ENCODE results near the gene ZBTB21. TPM values are rescaled to one million over a fixed set of nuclear protein-coding genes. Genes with fewer than 3 reads are reported as not detected.
"Not testable (repeated sequence)": the region's sequence is repeated elsewhere in the genome, so short reads cannot be mapped to it uniquely, and the experiment has no call there.

The ZBTB21 gene
- total RNA-seq, 2 experiments from 2014 or later, result 18.0 to 18.4 TPM

GRCh38 chr21:41952568-41953248 is 57.5 kb downstream of the ZBTB21 start:
- Mint-ChIP-seq H3K27me3 (peaks cover 27% of the 10 kb centered on the region), H3K27ac (no peak overlapping the region), H3K9me3 (no peaks in the 10 kb centered on the region), H3K36me3 (ENCODE audit: low read depth) (no peaks in the 10 kb centered on the region), H3K4me3 (no peak overlapping the region), H3K4me1 (peaks cover 6% of the 10 kb centered on the region)
- DNase-seq, result no peak
- CTCF ChIA-PET, result interaction anchor here (0.6 to 1.4 kb wide), 3 partner anchors 156 to 402 kb away, joined by 3 read pairs; no protein-coding TSS in a partner anchor
- POLR2A ChIA-PET, result no interaction called here

- CTCF ChIA-PET, result interaction anchor here (0.6 to 1.4 kb wide), 3 partner anchors 156 to 401 kb away, joined by 3 read pairs; no protein-coding TSS in a partner anchor
- Mint-ChIP-seq H3K4me1 (peaks cover 6% of the 10 kb centered on the region), H3K9me3 (no peaks in the 10 kb centered on the region), H3K27me3 (peaks cover 27% of the 10 kb centered on the region), H3K27ac (no peak overlapping the region), H3K36me3 (ENCODE audit: low read depth) (no peaks in the 10 kb centered on the region), H3K4me3 (no peak overlapping the region)
- DNase-seq, result no peak
- POLR2A ChIA-PET, result no interaction called here
Observed at GRCh38 chr21:41951876-41952567, 58.1 kb downstream of the ZBTB21 start.

DNA sequence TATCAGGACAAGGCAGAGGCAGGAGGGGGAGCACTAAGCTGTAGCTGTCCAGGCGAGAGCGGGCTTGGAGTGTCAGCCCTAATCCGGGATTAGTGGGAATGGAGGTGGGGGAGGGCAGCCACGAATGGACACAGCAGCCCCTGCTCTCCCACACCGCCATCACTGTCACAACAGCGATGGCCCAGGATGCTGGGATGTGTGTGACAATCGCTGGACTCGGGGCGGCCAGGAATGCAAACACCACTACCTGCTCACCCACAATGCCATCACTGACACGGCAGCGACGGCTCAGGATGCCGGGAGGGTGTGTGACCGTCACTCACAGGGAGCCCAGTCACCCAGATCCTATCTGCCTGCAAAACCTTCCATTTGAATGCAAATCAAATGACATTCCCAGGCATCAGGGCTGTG is 59.2 kb downstream of the ZBTB21 start:
- CTCF ChIA-PET, result no interaction called here
- no peaks in the 10 kb centered on the region for H3K9me3 Mint-ChIP-seq
- no peaks in the 10 kb centered on the region for H3K36me3 Mint-ChIP-seq (ENCODE audit: low read depth)
- peaks cover 27% of the 10 kb centered on the region for H3K27me3 Mint-ChIP-seq
- DNase-seq, result no peak
- H3K4me3 Mint-ChIP-seq, result no peak overlapping the region
- no peak overlapping the region for H3K27ac Mint-ChIP-seq
- POLR2A ChIA-PET, result no interaction called here
- peaks cover 6% of the 10 kb centered on the region for H3K4me1 Mint-ChIP-seq

DNA sequence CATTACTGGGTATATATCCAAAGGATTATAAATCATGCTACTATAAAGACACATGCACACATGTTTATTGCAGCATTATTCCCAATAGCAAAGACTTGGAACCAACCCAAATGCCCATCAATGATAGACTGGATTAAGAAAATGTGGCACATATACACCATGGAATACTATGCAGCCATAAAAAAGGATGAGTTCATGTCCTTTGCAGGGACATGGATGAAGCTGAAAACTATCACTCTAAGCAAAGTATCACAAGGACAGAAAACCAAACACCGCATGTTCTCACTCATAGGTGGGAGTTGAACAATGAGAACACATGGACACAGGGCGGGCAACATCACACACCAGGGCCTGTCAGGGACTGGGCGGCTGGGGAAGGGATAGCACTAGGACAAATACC is 60.5 kb downstream of the ZBTB21 start:
- DNase-seq; H3K9me3 Mint-ChIP-seq; H3K4me1 Mint-ChIP-seq; H3K27ac Mint-ChIP-seq; H3K36me3 Mint-ChIP-seq (ENCODE audit: low read depth); POLR2A ChIA-PET; H3K4me3 Mint-ChIP-seq: not testable (repeated sequence)
- peaks cover 22% of the 10 kb centered on the region for H3K27me3 Mint-ChIP-seq
- CTCF ChIA-PET, result interaction anchor here (0.7 kb wide), 1 partner anchor 579 kb away, joined by 3 read pairs; no protein-coding TSS in a partner anchor

DNA sequence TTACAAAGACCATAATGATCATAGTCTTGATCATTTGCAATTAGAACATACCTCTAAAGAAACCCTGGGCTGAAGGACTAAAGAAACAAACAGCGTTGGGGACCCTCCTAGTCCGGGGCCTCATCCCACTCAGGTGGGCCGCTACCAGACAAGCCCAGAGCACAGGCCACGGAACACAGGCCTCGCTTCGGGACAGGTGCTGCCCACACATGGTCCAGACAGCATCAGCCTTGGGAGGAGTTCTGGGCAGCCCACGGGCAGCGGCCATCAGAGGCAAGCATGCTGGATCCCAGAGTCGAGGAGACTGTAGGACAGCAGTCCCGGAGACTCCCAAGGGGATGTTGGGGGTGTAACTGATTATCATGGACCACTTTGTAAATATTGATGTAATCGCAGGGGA is 61.3 kb downstream of the ZBTB21 start:
- POLR2A ChIA-PET, result no interaction called here
- H3K4me1 Mint-ChIP-seq, result no peaks in the 10 kb centered on the region
- no peaks in the 10 kb centered on the region for H3K9me3 Mint-ChIP-seq
- no peak for DNase-seq
- H3K27me3 Mint-ChIP-seq, result peaks cover 16% of the 10 kb centered on the region
- no peaks in the 10 kb centered on the region for H3K36me3 Mint-ChIP-seq (ENCODE audit: low read depth)
- no peak overlapping the region for H3K4me3 Mint-ChIP-seq
- CTCF ChIA-PET, result no interaction called here
- no peak overlapping the region for H3K27ac Mint-ChIP-seq

DNA sequence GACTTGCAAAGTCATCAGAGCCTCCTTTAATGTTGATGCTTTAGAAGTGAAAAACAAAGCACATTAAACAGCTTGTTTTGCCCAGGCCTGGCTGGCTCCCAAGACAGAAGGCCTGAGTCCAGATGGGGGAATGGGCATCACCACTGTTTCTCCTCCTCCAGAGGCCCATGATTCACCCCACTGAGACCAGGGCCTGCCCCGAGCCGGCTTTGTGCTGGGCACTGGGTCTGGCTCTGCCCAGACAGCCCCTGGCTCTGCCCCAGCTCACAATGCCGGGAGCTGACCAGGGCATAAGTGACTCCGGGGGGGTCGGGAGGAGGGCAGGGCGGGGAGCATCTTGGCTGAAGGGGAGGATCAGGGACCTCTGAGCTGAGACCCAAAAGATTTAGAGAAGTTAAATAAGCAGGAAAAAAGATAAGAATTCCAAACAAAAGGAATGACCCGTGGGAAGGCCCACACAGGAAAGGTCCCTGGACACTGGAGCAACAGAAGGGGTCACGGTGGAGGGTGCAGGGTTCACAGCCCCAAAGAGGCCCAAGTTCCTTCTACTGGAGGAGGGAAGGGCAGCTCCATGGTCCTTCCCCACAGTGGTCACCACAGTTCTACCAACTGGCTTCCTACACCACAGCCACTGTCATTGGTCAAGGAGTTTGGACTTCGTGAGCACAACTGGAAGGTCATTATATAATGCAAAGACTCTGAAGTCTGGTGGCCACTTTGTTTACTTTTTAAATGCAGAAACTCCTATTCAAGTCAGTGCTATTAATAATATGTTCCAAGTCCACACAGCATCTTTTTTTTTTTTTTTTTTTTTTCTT is 61.9 kb downstream of the ZBTB21 start:
- H3K36me3 Mint-ChIP-seq (ENCODE audit: low read depth), result no peaks in the 10 kb centered on the region
- H3K4me1 Mint-ChIP-seq, result no peaks in the 10 kb centered on the region
- ChIA-PET POLR2A (no interaction called here), CTCF (no interaction called here)
- no peak for DNase-seq
- no peak overlapping the region for H3K27ac Mint-ChIP-seq
- H3K27me3 Mint-ChIP-seq, result peaks cover 16% of the 10 kb centered on the region
- H3K4me3 Mint-ChIP-seq, result no peak overlapping the region
- no peaks in the 10 kb centered on the region for H3K9me3 Mint-ChIP-seq

DNA sequence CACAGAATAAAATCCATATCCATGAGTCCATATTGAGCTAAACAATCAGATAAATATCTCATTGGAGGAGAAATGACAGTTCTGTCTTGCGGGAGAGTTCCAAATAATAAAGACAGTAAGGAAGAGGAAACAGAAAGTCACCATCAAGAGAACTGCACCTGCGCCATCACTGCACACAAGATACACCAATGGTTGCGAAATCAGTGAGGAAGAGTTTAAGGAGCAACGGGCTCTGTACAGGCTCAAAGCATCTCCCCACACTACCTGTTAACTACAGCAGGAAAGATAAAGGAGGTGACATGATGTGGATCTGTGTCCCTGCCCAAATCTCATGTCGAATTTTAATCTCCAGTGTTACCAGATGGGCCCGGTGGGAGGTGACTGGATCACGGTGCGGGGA is 64.2 kb downstream of the ZBTB21 start:
- no peaks in the 10 kb centered on the region for H3K4me1 Mint-ChIP-seq
- H3K27ac Mint-ChIP-seq, result no peak overlapping the region
- ChIA-PET POLR2A (no interaction called here), CTCF (no interaction called here)
- H3K27me3 Mint-ChIP-seq, result peaks cover 3% of the 10 kb centered on the region
- H3K36me3 Mint-ChIP-seq (ENCODE audit: low read depth), result no peaks in the 10 kb centered on the region
- DNase-seq, result no peak
- H3K9me3 Mint-ChIP-seq, result no peaks in the 10 kb centered on the region
- no peak overlapping the region for H3K4me3 Mint-ChIP-seq

DNA sequence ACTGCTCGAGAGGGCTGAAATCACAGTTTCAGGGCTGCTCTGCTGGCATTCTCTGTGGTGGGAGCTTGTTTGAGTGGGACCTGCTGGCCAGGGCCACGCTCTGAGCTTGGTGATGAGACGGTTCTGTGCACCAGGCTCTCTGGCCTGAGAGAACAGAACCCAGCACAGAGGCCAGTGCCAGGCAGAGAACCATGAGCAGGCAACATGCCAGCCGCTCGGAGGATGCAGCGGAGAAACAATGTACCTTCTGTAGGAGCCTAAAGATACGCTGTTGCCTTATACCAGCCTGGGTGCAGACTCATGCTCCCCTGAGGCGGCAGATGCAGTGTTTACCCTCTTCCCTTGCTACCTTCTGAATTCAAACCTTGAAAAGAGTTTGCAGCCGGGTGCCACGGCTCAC is 66.3 kb downstream of the ZBTB21 start:
- Mint-ChIP-seq H3K4me1 (no peaks in the 10 kb centered on the region), H3K36me3 (ENCODE audit: low read depth) (no peaks in the 10 kb centered on the region), H3K9me3 (no peaks in the 10 kb centered on the region), H3K27me3 (peaks cover 9% of the 10 kb centered on the region), H3K27ac (no peak overlapping the region), H3K4me3 (no peak overlapping the region)
- ChIA-PET POLR2A (no interaction called here), CTCF (interaction anchor here (1.5 kb wide), 1 partner anchor 17 kb away, joined by 3 read pairs; no protein-coding TSS in a partner anchor)
- DNase-seq, result no peak

- ChIA-PET CTCF (no interaction called here), POLR2A (no interaction called here)
- no peaks in the 10 kb centered on the region for H3K36me3 Mint-ChIP-seq (ENCODE audit: low read depth)
- H3K4me1 Mint-ChIP-seq, result no peaks in the 10 kb centered on the region
- H3K27me3 Mint-ChIP-seq, result peaks cover 14% of the 10 kb centered on the region
- H3K9me3 Mint-ChIP-seq, result no peaks in the 10 kb centered on the region
- H3K27ac Mint-ChIP-seq, result no peak overlapping the region
- no peak overlapping the region for H3K4me3 Mint-ChIP-seq
- DNase-seq, result no peak
Observed at GRCh38 chr21:41942457-41942856, 67.7 kb downstream of the ZBTB21 start.

GRCh38 chr21:41941941-41942340 is 68.2 kb downstream of the ZBTB21 start:
- no peaks in the 10 kb centered on the region for H3K4me1 Mint-ChIP-seq
- no peak for DNase-seq
- peaks cover 15% of the 10 kb centered on the region for H3K27me3 Mint-ChIP-seq
- ChIA-PET POLR2A (no interaction called here), CTCF (no interaction called here)
- H3K27ac Mint-ChIP-seq, result no peak overlapping the region
- H3K36me3 Mint-ChIP-seq (ENCODE audit: low read depth), result no peaks in the 10 kb centered on the region
- no peaks in the 10 kb centered on the region for H3K9me3 Mint-ChIP-seq
- no peak overlapping the region for H3K4me3 Mint-ChIP-seq

GRCh38 chr21:41940431-41940830 is 69.7 kb downstream of the ZBTB21 start:
- H3K36me3 Mint-ChIP-seq (ENCODE audit: low read depth), result no peaks in the 10 kb centered on the region
- H3K9me3 Mint-ChIP-seq, result no peaks in the 10 kb centered on the region
- H3K27me3 Mint-ChIP-seq, result peaks cover 16% of the 10 kb centered on the region
- no peak overlapping the region for H3K4me3 Mint-ChIP-seq
- POLR2A ChIA-PET, result no interaction called here
- CTCF ChIA-PET, result no interaction called here
- no peaks in the 10 kb centered on the region for H3K4me1 Mint-ChIP-seq
- no peak overlapping the region for H3K27ac Mint-ChIP-seq
- no peak for DNase-seq

DNA sequence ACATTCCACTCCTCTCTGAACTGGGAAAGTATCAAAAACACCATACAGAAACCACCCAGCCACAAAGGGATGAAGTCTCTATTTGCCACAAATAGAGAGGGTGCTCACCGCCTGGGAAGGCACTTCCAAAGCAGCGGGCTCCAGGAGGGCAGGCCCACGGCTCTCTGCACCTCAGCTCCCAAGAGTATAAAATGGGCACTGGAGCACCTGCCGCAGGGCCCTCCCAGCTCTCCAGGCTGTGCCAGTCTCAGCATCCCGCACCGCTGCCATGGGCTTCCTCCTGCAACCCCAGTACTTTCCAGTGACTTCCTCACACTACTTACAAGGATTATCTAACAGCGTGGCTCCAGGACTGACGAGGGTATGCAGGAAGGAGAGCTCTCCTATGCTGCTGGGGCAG is 70.8 kb downstream of the ZBTB21 start:
- no peak for DNase-seq
- Mint-ChIP-seq H3K4me1 (no peaks in the 10 kb centered on the region), H3K4me3 (no peak overlapping the region), H3K27ac (no peak overlapping the region), H3K27me3 (peaks cover 23% of the 10 kb centered on the region), H3K9me3 (no peaks in the 10 kb centered on the region), H3K36me3 (ENCODE audit: low read depth) (no peaks in the 10 kb centered on the region)
- POLR2A ChIA-PET, result no interaction called here
- CTCF ChIA-PET, result no interaction called here
